GM21723 (cell line): ENCODE data around the gene PTCRA.
"Not testable (repeated sequence)": the region's sequence is repeated elsewhere in the genome, so short reads cannot be mapped to it uniquely, and the experiment has no call there.

ENCODE experiments used
- ATAC-seq: cut with Tn5 transposase; IDR thresholded peaks from one replicate; pipeline ENCODE4 v1.9.1; 2021; ENCODE audit warnings: mild to moderate bottlenecking, moderate library complexity; ENCODE audit not compliant: unreplicated experiment

Gene PTCRA

DNA sequence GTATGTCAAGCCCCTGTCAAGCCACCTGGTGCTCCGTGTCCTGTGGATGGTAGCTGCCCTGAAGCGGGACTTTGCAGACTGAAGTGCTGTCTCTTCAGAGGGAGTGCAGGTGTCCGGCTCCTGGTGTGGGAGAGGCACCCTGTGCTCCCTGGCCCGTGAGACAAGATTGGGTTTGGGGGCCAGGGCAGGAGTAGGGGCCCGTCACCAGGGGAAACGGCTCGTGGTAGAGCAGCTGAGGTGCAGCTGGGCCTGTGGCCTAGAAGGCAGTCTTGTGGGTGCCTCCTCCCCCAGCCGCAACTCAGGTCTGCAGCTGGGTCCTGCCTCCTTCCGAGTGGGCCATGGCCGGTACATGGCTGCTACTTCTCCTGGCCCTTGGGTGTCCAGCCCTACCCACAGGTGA lies at the start of gene PTCRA:
PTCRA (plus strand) TSS at position 322 of the 400 bp plus-strand sequence; CDS start at position 339, 17 bp downstream.
- ATAC-seq, result no peak

DNA sequence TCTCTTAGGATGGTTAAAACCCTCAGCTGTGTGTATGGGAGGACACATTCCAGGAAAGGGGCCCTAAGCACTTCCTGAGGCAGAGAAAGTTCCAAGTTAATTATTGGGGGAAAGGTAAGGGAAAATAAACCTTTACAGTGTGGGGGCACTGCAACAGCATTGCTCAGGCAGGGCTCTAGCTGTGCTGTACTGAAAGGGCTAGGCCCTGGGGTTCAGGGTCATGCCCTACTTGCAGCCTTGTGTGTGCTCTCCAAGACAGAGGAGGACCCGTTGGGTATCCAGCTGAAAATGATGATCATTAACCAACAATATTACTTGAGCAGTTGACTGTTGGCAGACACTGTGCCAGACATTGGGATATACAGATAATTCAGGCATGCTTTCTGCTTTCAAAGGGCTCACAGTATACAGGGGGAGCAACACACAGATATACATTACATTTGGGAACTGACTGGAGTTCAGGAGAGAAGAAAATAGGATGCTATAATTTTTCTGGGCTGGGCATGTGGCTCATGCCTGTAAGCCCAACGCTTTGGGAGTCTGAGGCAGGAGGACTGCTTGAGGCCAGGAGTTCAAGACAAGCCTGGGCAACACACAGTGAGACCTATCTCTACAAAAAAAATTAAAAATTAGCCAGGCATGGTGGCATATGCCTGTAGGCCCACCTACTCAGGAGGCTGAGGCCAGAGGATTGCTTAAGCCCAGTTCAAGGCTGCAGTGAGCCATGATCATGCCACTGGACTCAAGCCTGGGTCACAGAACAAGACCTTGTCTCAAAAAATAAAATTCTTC lies 45.5 kb upstream of the PTCRA start:
- ATAC-seq, result no peak

GRCh38 chr6:42871711-42872110 lies 44.1 kb upstream of the PTCRA start:
- ATAC-seq, result no peak

DNA sequence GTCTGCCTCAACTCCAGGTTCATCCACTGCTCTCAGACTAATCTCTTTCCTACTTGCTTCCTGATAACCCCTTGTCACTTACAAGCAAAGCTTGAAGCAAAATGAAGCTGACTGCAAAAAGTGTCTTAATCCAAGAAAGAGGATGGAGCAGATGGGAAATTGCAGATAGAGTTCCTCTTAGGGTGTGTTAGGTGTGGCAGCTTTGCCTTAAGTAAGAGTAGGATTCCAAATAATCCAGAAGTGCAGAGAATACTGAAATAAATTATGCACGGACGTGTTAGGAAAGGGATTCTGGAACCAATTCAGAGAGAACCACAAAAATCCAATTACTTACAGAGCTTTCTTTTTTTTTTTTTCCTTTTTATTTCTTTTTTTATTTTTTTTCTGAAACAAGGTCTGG lies 42.5 kb upstream of the PTCRA start:
- ATAC-seq, result no peak

DNA sequence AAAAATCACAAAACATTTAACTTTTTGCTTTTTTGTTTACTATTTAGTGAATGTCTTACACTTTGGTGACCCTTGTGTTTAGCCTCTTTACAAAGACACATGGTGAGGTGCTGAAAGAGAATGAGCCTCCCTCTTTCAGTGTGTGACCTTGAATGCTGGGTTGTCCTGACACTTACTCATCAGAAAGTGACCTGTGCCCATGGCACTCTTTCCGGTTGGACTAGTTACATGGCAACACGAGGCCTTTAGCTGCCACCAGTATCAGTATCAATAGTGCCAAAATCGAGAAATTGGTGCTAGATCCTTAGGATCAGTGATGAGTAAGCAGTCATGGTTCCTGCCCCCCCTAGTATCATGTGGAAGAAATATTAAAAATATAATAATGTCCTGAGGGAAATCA lies 38.2 kb upstream of the PTCRA start:
- ATAC-seq, result no peak

- ATAC-seq, result peak; percentile 89
These were observed 36.2 kb upstream of the PTCRA start, which contains the start of gene RPL7L1 for GRCh38 chr6:42879372-42880239. TSS of gene RPL7L1 (plus strand) at chr6:42879616. CDS start at chr6:42879911, 295 bp downstream.

GRCh38 chr6:42880240-42880817 lies 35.5 kb upstream of the PTCRA start:
- not testable (repeated sequence) for ATAC-seq

- not testable (repeated sequence) for ATAC-seq
These were observed 35.0 kb upstream of the PTCRA start for GRCh38 chr6:42880871-42881270.

- ATAC-seq, result no peak
These were observed 30.2 kb upstream of the PTCRA start for GRCh38 chr6:42885702-42886101.

DNA sequence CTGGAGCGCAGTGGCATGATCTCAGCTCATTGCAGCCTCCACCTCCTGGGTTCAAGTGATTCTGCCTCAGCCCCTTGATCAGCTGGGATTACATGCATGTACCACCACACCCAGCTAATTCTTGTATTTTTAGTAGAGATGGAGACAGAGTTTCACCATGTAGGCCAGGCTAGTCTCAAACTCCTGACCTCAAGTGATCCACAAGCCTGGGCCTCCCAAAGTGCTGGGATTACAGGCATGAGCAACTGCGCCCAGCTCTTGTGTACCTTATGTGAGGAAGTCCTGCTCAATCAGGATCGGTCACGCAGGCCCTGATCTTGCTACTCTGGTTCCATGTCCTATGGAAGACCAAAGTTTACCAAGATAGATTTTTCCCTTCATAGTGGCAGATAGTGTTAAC lies 27.7 kb upstream of the PTCRA start:
- ATAC-seq, result not testable (repeated sequence)

GRCh38 chr6:42889815-42890214 lies 26.0 kb upstream of the PTCRA start:
- ATAC-seq, result no peak

- peak; percentile 95 for ATAC-seq
These were observed 25.3 kb upstream of the PTCRA start for GRCh38 chr6:42890311-42891198.

- no peak for ATAC-seq
These were observed 24.6 kb upstream of the PTCRA start for GRCh38 chr6:42891199-42891722.

DNA sequence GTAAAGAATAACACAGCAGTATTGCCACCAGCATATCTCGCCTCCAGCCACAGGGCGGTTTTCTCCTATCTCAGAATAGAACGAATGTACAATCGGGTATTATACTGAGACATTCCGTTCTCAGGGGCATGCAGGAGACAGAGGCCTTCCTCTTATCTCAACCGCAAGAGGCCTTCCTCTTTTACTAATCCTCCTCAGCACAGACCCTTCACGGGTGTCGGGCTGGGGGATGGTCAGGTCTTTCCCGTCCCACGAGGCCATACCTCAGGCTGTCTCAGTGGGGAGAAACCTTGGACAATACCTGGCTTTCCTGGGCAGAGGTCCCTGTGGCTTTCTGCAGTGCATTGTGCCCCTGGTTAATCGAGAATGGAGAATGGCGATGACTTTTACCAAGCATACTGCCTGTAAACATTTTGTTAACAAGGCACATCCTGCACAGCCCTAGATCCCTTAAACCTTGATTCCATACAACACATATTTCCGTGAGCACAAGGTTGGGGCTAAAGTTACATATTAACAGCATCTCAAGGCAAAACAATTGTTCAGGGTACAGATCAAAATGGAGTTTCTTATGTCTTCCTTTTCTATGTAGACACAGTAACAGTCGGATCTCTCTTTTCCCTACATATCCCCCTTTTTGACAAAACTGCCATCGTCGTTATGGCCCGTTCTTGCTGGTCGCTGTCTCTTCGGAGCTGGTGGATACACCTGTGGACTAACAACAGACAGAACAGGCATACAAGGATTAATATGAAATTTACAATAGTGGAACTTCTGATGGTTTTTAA lies 21.6 kb upstream of the PTCRA start:
- not testable (repeated sequence) for ATAC-seq

DNA sequence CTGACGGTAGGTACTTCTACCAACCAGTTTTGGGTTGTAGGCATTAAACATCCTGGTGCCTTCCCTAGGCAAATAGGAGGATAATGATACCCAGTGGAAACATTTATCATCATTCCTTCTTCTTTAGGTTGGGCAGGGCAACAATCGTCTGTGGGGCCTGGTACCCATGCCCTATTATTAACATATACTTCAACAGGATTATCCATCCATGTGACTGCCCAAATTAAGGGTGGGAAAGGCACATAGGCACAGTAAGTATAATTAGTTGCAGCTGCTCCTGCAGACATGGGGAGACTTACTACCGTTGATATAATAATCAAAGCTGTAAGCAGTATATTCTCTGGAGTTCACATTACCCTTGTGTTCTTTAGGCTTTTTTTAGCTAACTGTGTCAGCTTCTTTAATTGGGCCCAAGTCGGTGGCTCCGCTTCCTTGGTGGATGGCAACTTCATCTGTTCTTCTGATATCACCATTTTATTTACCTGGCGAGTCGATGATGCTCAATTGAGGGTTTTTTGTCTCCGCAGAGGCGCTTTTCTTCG lies 19.6 kb upstream of the PTCRA start:
- no peak for ATAC-seq

DNA sequence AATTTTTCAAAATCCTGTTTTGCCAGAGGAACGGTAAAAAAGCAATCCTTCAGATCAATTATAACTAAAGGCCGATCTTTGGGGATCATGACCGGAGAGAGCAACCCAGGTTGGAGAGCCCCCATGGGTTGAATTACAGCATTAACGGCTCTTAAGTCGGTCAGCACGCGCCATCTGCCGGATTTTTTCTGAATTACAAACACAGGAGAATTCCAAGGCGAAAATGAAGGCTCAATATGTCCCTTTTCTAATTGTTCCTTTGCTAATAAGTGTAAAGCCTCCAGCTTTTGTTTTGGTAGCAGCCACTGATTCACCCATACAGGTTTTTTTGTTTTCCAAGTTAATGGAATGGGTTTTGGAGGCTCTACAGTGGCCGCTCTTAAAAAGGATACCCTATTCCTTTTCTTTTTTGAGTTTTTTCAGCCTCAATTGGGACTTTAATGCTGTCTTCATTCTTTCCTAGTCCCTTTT lies 16.9 kb upstream of the PTCRA start:
- ATAC-seq, result no peak

DNA sequence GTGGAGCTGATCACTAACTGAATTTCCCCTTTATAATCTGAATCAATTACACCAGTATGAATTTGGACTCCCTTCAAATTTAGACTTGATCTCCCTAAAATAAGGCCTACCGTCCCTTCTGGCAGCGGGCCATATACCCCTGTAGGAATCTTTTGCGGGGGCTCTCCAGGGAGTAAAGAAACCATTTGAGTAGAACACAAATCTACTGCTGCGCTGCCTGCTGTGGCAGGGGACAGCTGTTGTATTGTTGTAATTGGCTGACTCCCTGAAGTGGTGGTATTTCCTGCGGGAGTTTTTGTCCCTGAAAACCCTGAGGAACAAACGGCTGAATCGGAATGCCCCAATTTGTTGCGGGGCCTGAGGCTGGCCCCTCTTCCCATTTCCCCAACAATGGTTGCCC lies 16.0 kb upstream of the PTCRA start:
- no peak for ATAC-seq

GRCh38 chr6:42901538-42901957 lies 14.3 kb upstream of the PTCRA start:
- ATAC-seq, result peak; percentile 70
